ENCODE measurements around the gene BAIAP2L2. TPM values are rescaled to one million over a fixed set of nuclear protein-coding genes. Genes with fewer than 3 reads are reported as not detected.

Gene BAIAP2L2
- total and polyA plus RNA-seq, 7 donors = 0.23 to 5.1 (median 0.55) TPM; not detected in 1

GRCh38 chr22:38043151-38044039 is 67.1 kb downstream of the BAIAP2L2 start:
- Histone ChIP-seq H3K27me3 (ENCODE audit: insufficient read depth in 3 of 3, low read length in 2 of 3) (no peaks in the 10 kb centered on the region), H3K4me1 (no peaks in the 10 kb centered on the region), H3K4me3 (no peak overlapping the region), H3K36me3 (ENCODE audit: insufficient read depth in 1 of 2, low read depth in 1 of 2) (no peaks in the 10 kb centered on the region), H3K9me3 (no peaks in the 10 kb centered on the region), H3K27ac (no peak overlapping the region)
- 86 to 88% (median 87%) methylated on average over 16 of the region's 16 CpGs for WGBS, 3 donors
- ATAC-seq = no peak
- TF ChIP-seq, protein P1, sequence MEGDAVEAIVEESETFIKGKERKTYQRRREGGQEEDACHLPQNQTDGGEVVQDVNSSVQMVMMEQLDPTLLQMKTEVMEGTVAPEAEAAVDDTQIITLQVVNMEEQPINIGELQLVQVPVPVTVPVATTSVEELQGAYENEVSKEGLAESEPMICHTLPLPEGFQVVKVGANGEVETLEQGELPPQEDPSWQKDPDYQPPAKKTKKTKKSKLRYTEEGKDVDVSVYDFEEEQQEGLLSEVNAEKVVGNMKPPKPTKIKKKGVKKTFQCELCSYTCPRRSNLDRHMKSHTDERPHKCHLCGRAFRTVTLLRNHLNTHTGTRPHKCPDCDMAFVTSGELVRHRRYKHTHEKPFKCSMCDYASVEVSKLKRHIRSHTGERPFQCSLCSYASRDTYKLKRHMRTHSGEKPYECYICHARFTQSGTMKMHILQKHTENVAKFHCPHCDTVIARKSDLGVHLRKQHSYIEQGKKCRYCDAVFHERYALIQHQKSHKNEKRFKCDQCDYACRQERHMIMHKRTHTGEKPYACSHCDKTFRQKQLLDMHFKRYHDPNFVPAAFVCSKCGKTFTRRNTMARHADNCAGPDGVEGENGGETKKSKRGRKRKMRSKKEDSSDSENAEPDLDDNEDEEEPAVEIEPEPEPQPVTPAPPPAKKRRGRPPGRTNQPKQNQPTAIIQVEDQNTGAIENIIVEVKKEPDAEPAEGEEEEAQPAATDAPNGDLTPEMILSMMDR (IDR thresholded peaks at IDR 0.05) = no peak
- no peak for DNase-seq
- intact Hi-C loops (cut with DNase I) = no loop called here

DNA sequence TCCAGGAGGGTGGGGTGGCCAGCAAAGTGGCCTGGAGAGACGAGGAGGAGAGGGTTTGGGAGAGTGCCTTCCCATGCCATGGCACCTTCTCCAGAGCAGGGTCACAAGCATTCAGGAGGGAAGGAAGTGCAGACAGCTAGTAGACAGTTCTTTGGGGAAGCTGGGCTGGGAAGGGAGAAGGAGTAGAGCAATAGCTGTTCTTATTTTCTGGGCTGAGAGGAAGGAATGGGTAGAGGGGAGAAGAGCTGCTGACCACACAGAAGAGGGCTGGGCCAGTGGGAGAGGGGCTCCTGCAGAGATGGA is 68.0 kb downstream of the BAIAP2L2 start:
- TF ChIP-seq, protein P1 (IDR thresholded peaks at IDR 0.05) = no peak
- intact Hi-C loops (cut with DNase I) = no loop called here
- Histone ChIP-seq H3K4me1 (no peaks in the 10 kb centered on the region), H3K27ac (no peak overlapping the region), H3K4me3 (no peak overlapping the region), H3K36me3 (ENCODE audit: insufficient read depth in 1 of 2, low read depth in 1 of 2) (no peaks in the 10 kb centered on the region), H3K27me3 (ENCODE audit: insufficient read depth in 3 of 3, low read length in 2 of 3) (peaks cover 0 to 3% (median 0%) of the 10 kb centered on the region in 3 donors), H3K9me3 (no peaks in the 10 kb centered on the region)
- 60 to 89% (median 62%) methylated on average over 1 of the region's 1 CpG for WGBS, 3 donors
- ATAC-seq (no peak), DNase-seq (no peak)

- Histone ChIP-seq H3K4me1 (no peaks in the 10 kb centered on the region), H3K9me3 (no peaks in the 10 kb centered on the region), H3K27ac (no peak overlapping the region), H3K4me3 (no peak overlapping the region), H3K36me3 (ENCODE audit: insufficient read depth in 1 of 2, low read depth in 1 of 2) (no peaks in the 10 kb centered on the region), H3K27me3 (ENCODE audit: insufficient read depth in 3 of 3, low read length in 2 of 3) (peaks cover 0 to 3% (median 0%) of the 10 kb centered on the region in 3 donors)
- ATAC-seq (no peak), DNase-seq (no peak)
- intact Hi-C loops (cut with DNase I) = no loop called here
- 60 to 83% (median 72%) methylated on average over 5 of the region's 5 CpGs for whole genome bisulfite sequencing, 3 donors
- TF ChIP-seq, protein P1 (IDR thresholded peaks at IDR 0.05) = no peak
Observed at GRCh38 chr22:38041760-38042487, 68.6 kb downstream of the BAIAP2L2 start.

- TF ChIP-seq, protein P1 (IDR thresholded peaks at IDR 0.05) = no peak
- no peaks in the 10 kb centered on the region for H3K9me3 ChIP-seq
- intact Hi-C loops (cut with DNase I) = no loop called here
- whole genome bisulfite sequencing, 3 donors = 79 to 80% (median 80%) methylated on average over 20 of the region's 20 CpGs
- DNase-seq (no peak), ATAC-seq (no peak)
- H3K27me3 ChIP-seq (ENCODE audit: insufficient read depth in 3 of 3, low read length in 2 of 3) = peaks cover 0 to 3% (median 2%) of the 10 kb centered on the region in 3 donors
- H3K4me1 ChIP-seq = no peaks in the 10 kb centered on the region
- no peak overlapping the region for H3K4me3 ChIP-seq
- no peaks in the 10 kb centered on the region for H3K36me3 ChIP-seq (ENCODE audit: insufficient read depth in 1 of 2, low read depth in 1 of 2)
- H3K27ac ChIP-seq = no peak overlapping the region
Observed at GRCh38 chr22:38040953-38041759, 69.3 kb downstream of the BAIAP2L2 start.
